VCaP (cell line): Measurements from ENCODE around the gene IGFBP2.

ENCODE experiments used
- H3K27ac ChIP-seq: fragments of 450-650 bp; 2 replicates; pipeline ENCODE4 v1.5.1; 2017
- TF ChIP-seq, protein P1 (sequence below): fragments of 450-650 bp; conservative IDR thresholded peaks from 2 replicates; pipeline ENCODE4 v1.5.1; 2017; ENCODE audit warnings: mild to moderate bottlenecking, moderate library complexity

IGFBP2 gene

DNA sequence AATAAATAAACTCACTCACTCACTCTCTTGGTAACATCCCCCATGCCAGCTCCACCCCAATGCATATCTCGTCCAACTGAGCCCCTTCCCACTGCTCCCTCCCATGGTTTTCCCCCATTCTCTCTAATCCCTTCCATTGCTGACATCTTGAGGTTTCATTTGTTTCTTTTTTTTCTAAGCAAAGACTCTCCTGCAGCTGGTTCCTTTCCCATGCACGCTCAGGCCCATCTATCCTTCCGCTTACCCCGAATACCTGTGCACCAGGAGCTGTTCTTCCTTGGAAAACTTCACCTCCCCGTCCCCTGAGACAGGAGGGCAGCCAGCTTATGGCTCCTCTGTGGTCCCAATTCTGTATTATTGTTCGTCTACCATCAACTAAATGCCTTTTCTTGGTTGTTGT lies 41.7 kb upstream of the IGFBP2 start:
- no peak overlapping the region for H3K27ac ChIP-seq
- TF ChIP-seq, protein P1, sequence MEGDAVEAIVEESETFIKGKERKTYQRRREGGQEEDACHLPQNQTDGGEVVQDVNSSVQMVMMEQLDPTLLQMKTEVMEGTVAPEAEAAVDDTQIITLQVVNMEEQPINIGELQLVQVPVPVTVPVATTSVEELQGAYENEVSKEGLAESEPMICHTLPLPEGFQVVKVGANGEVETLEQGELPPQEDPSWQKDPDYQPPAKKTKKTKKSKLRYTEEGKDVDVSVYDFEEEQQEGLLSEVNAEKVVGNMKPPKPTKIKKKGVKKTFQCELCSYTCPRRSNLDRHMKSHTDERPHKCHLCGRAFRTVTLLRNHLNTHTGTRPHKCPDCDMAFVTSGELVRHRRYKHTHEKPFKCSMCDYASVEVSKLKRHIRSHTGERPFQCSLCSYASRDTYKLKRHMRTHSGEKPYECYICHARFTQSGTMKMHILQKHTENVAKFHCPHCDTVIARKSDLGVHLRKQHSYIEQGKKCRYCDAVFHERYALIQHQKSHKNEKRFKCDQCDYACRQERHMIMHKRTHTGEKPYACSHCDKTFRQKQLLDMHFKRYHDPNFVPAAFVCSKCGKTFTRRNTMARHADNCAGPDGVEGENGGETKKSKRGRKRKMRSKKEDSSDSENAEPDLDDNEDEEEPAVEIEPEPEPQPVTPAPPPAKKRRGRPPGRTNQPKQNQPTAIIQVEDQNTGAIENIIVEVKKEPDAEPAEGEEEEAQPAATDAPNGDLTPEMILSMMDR = no peak

DNA sequence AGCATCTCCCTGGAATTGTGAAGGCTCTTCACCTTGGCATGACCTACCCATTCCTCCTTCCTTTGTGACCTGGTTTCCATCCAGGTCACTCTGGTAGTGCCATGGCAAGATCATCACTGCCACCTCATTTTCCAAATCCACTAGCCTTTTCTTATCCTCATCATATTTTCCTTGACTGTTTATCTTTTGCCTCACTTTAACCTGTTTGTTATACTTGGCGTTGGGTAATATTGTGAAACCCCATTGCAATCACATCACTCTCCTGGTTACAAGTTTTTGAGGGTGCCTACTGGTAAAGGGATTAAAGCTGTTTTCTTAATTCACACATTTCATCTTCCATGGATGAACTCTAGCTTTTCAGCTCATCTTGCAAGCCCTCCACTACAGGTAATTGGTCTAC lies 39.1 kb upstream of the IGFBP2 start:
- peak overlapping the region; percentile 91; the same call in 1 of the 2 replicates for H3K27ac ChIP-seq
- TF ChIP-seq, protein P1 = no peak

DNA sequence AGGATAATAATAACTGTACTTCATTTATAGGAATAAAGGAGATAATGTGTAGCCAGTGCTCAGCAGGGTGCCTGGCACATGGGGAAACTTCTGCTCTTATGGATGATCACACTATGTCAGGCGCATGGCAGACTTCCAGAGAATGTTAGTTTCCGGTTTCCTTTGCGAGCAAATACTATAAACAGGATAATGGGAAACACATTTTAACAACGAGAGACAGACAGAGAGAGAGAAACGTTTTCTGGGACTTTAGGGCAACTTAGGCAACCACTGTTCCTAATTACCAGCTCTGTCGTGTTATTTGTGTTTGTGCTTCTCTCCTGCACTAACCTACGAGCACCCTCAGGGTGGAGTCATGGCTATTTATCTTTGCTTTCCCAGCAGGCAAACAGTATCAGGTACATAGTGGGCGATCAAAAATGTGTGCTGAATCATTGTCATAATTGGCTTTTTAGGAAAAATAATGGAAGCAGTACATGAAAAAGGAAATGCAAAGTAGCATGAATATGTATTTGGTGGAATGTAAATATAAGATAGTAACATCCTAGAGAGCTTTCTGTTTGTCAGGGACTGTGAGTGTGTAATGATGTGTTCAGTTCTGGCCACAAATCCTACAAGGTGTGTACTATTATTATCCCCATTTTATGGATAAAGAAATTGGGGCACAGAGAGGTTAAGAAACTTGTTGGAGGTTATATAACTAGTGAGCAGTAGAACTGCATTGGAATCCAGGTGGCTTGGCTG lies 36.8 kb upstream of the IGFBP2 start:
- peak overlapping the region; percentile 91 for H3K27ac ChIP-seq
- TF ChIP-seq, protein P1 = no peak

DNA sequence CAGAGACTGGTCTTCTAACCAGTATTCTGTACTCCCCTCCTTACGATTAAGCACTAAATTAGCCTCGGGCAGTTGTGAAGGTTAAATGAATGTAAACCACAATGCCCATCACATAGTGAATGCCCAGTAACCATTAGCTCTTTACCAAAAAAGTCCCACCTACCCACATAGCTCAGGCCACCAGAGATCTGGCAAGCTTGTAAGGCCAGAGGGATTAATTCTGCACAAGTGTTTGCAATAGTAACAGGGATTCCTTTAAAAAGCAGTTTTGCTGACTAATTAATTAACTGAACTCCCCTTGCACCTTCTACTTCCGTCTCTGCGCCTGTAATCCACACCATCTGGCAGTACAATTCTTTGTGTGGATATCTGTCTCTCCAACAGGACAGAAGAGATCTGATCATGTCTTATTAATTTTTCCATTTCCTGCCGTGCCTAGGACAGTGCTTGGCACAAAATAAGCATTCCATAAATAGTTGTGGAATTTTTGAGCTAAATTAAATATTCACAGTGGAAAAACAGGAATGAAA lies 36.2 kb upstream of the IGFBP2 start:
- H3K27ac ChIP-seq = peak overlapping the region; percentile 91
- TF ChIP-seq, protein P1 = no peak

DNA sequence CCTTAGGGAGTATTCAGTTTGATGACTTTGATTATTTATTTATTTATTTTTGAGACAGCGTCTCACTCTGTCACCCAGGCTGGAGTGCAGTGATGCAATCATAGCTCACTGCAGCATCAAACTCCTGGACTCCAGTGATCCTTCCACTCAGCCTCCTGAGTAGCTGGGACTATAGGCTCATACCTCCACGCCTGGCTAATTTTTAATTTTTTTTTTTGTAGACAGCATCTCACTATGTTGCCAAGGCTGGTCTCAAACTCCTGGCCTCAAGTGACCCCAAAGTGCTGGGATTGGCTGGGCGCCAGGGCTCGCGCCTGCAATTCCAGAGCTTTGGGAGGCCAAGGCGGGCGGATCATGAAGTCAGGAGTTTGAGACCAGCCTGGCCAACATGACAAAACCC lies 35.4 kb upstream of the IGFBP2 start:
- H3K27ac ChIP-seq = peak overlapping the region; percentile 91

DNA sequence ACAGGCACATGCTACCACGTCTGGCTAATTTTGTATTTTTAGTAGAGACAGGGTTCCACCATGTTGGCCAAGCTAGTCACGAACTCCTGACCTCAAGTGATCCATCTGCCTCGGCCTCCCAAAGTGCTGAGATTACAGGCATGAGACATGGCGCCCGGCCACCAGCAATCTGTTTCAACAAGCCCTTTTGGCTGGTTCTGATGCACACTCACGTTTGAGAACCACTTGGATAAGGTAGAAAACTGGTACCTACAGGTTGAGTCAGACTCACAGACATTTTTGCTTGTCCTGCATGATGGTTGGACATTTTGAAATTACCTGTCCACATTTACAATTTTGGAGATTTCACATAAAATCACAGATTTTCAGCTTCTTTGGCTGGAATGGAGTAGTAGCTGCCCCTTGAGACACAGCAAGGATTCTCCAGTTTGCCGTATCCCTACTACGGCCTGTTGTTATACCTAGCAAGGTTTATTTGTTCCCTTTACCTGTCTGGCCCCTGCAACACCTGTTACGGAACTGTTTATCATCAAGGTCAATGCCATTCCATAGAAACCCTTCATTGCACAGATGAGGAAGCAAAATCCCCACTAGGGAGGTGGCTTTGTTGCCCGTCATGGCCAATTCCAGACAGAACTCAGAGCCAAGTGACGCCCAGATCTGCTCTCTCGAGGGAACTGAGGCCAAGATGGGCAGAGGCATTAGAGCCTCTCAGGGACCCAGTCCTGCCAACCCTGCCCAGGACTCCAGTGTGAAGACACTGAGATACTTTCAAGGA lies 31.4 kb upstream of the IGFBP2 start:
- TF ChIP-seq, protein P1 = no peak

DNA sequence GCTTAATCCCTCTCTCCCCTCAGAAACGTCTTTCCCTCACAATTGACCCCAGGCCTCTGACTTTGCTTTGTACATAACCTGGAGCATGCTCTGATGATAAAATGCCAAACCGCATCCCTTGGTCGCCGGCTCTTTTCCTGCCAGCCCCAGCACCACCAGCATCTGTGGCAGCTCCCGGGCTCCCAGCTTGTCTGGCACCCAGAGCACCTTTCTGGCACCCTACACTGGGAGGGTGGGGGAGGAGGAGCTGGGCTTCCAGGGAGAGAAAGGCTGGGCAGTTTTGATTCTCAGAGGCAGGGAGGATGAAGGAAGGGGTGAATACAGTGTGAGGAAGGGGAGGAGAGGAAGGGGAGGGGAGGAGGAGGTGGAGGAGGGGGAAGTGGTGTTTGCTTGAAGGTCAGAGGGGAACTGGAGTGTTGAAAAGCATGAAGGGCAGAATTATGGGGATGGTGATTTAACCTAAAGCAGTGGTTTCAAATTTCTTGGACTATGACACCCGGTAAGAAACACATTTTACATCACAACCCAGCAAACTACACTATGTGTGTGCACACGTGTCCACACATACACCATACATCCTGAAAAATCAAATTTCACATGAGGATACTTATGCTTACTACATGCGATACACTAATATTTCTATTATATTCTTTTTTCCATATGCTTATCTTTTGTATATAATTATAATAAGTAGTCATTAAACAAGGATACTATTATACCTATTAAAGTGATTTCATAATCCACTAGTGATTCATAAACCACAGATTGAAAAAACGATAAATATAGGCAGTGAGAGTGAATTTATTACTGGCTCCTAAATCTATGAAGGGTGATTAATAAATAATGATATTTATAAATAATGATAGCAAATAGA lies 30.0 kb upstream of the IGFBP2 start:
- H3K27ac ChIP-seq = peak overlapping the region; percentile 8; the same call in 1 of the 2 replicates
- TF ChIP-seq, protein P1 = no peak

More for the DNA sequence above, 31.4 kb upstream of the IGFBP2 start:
- H3K27ac ChIP-seq = no peak overlapping the region
